Central memory CD8-positive, alpha-beta T cell (primary cell): ENCODE data around the gene SCLT1.

ENCODE experiments used
- ATAC-seq: fragments of 150-1000 bp; cut with Tn5 transposase; replicated peaks from 2 replicates; pipeline ENCODE4 v1.10.0; 2022; ENCODE audit warnings: mild to moderate bottlenecking, moderate FRiP score, moderate number of reproducible peaks; ENCODE audit not compliant: poor library complexity, severe bottlenecking; ENCODE audit errors: extremely low read depth
- DNase-seq, 2 donors: peaks; one replicate each; pipeline ENCODE4 v3.0.0; 2021; ENCODE audit warnings: low spot score in 2 of 2
- H3K27ac Mint-ChIP-seq: one replicate; pipeline ENCODE4 v1.8.0; 2022; ENCODE audit warnings: low read depth, mild to moderate bottlenecking, moderate library complexity, mixed read lengths
- H3K27me3 Mint-ChIP-seq: one replicate; pipeline ENCODE4 v1.8.0; 2022; ENCODE audit warnings: mixed read lengths
- H3K36me3 Mint-ChIP-seq: one replicate; pipeline ENCODE4 v1.8.0; 2022; ENCODE audit warnings: mild to moderate bottlenecking, moderate library complexity, mixed read lengths; ENCODE audit not compliant: insufficient read depth
- H3K4me1 Mint-ChIP-seq: one replicate; pipeline ENCODE4 v1.8.0; 2022; ENCODE audit warnings: mixed read lengths
- H3K4me3 Mint-ChIP-seq: one replicate; pipeline ENCODE4 v1.8.0; 2022; ENCODE audit warnings: mild to moderate bottlenecking, moderate library complexity, mixed read lengths
- H3K9me3 Mint-ChIP-seq: one replicate; pipeline ENCODE4 v1.8.0; 2022; ENCODE audit warnings: mixed read lengths

The SCLT1 gene

GRCh38 chr4:128942607-128943006 is 150.7 kb downstream of the SCLT1 start:
- no peak overlapping the region for H3K27ac Mint-ChIP-seq
- H3K36me3 Mint-ChIP-seq = peaks cover 8% of the 10 kb centered on the region
- no peaks in the 10 kb centered on the region for H3K9me3 Mint-ChIP-seq
- H3K4me1 Mint-ChIP-seq = no peaks in the 10 kb centered on the region
- DNase-seq = no peak
- no peaks in the 10 kb centered on the region for H3K27me3 Mint-ChIP-seq
- ATAC-seq = no peak
- H3K4me3 Mint-ChIP-seq = no peak overlapping the region

GRCh38 chr4:128940971-128941370 is 152.4 kb downstream of the SCLT1 start:
- no peaks in the 10 kb centered on the region for H3K27me3 Mint-ChIP-seq
- DNase-seq (no peak), ATAC-seq (no peak)
- no peak overlapping the region for H3K27ac Mint-ChIP-seq
- no peaks in the 10 kb centered on the region for H3K4me1 Mint-ChIP-seq
- H3K9me3 Mint-ChIP-seq = no peaks in the 10 kb centered on the region
- H3K36me3 Mint-ChIP-seq = peaks cover 3% of the 10 kb centered on the region
- H3K4me3 Mint-ChIP-seq = no peak overlapping the region

GRCh38 chr4:128930051-128930450 is 163.3 kb downstream of the SCLT1 start:
- H3K27ac Mint-ChIP-seq = no peak overlapping the region
- H3K36me3 Mint-ChIP-seq = no peaks in the 10 kb centered on the region
- H3K4me1 Mint-ChIP-seq = peaks cover 6% of the 10 kb centered on the region
- ATAC-seq (no peak), DNase-seq (no peak)
- no peaks in the 10 kb centered on the region for H3K27me3 Mint-ChIP-seq
- no peaks in the 10 kb centered on the region for H3K9me3 Mint-ChIP-seq
- H3K4me3 Mint-ChIP-seq = no peak overlapping the region

GRCh38 chr4:128924951-128925350 is 168.4 kb downstream of the SCLT1 start:
- H3K36me3 Mint-ChIP-seq = peaks cover 3% of the 10 kb centered on the region
- no peaks in the 10 kb centered on the region for H3K9me3 Mint-ChIP-seq
- ATAC-seq (no peak), DNase-seq (no peak)
- H3K4me3 Mint-ChIP-seq = no peak overlapping the region
- H3K4me1 Mint-ChIP-seq = peaks cover 7% of the 10 kb centered on the region
- H3K27ac Mint-ChIP-seq = peak overlapping the region; percentile 39
- H3K27me3 Mint-ChIP-seq = no peaks in the 10 kb centered on the region

- ATAC-seq (no peak), DNase-seq (no peak)
- H3K36me3 Mint-ChIP-seq = peaks cover 3% of the 10 kb centered on the region
- H3K4me1 Mint-ChIP-seq = peaks cover 37% of the 10 kb centered on the region
- no peaks in the 10 kb centered on the region for H3K9me3 Mint-ChIP-seq
- H3K27me3 Mint-ChIP-seq = no peaks in the 10 kb centered on the region
- no peak overlapping the region for H3K27ac Mint-ChIP-seq
- no peak overlapping the region for H3K4me3 Mint-ChIP-seq
Observed at GRCh38 chr4:128921954-128922353, 171.4 kb downstream of the SCLT1 start.

GRCh38 chr4:128917781-128918180 is 175.6 kb downstream of the SCLT1 start:
- Mint-ChIP-seq H3K9me3 (no peaks in the 10 kb centered on the region), H3K36me3 (no peaks in the 10 kb centered on the region), H3K4me3 (peak overlapping the region; percentile 0), H3K4me1 (peaks cover 52% of the 10 kb centered on the region), H3K27me3 (no peaks in the 10 kb centered on the region), H3K27ac (peak overlapping the region; percentile 70)
- ATAC-seq (peak; percentile 65), DNase-seq (no peak)

- no peaks in the 10 kb centered on the region for H3K36me3 Mint-ChIP-seq
- H3K4me3 Mint-ChIP-seq = no peak overlapping the region
- ATAC-seq (peak; percentile 69), DNase-seq (peak in 1 of 2 donors; percentile 11)
- H3K4me1 Mint-ChIP-seq = peaks cover 52% of the 10 kb centered on the region
- H3K27ac Mint-ChIP-seq = peak overlapping the region; percentile 70
- no peaks in the 10 kb centered on the region for H3K9me3 Mint-ChIP-seq
- H3K27me3 Mint-ChIP-seq = no peaks in the 10 kb centered on the region
Observed at GRCh38 chr4:128916832-128917231, 176.5 kb downstream of the SCLT1 start.

- DNase-seq (no peak), ATAC-seq (no peak)
- Mint-ChIP-seq H3K9me3 (no peaks in the 10 kb centered on the region), H3K36me3 (no peaks in the 10 kb centered on the region), H3K4me3 (no peak overlapping the region), H3K4me1 (peaks cover 49% of the 10 kb centered on the region), H3K27ac (no peak overlapping the region), H3K27me3 (no peaks in the 10 kb centered on the region)
Observed at GRCh38 chr4:128915544-128915943, 177.8 kb downstream of the SCLT1 start.

- no peaks in the 10 kb centered on the region for H3K9me3 Mint-ChIP-seq
- H3K36me3 Mint-ChIP-seq = no peaks in the 10 kb centered on the region
- H3K4me1 Mint-ChIP-seq = peaks cover 28% of the 10 kb centered on the region
- ATAC-seq (no peak), DNase-seq (no peak)
- no peaks in the 10 kb centered on the region for H3K27me3 Mint-ChIP-seq
- H3K4me3 Mint-ChIP-seq = no peak overlapping the region
- H3K27ac Mint-ChIP-seq = no peak overlapping the region
Observed at GRCh38 chr4:128913228-128913627, 180.1 kb downstream of the SCLT1 start.

GRCh38 chr4:128908735-128909134 is 184.6 kb downstream of the SCLT1 start:
- no peak overlapping the region for H3K27ac Mint-ChIP-seq
- no peaks in the 10 kb centered on the region for H3K9me3 Mint-ChIP-seq
- ATAC-seq (no peak), DNase-seq (no peak)
- no peak overlapping the region for H3K4me3 Mint-ChIP-seq
- H3K36me3 Mint-ChIP-seq = no peaks in the 10 kb centered on the region
- no peaks in the 10 kb centered on the region for H3K27me3 Mint-ChIP-seq
- H3K4me1 Mint-ChIP-seq = peaks cover 6% of the 10 kb centered on the region

GRCh38 chr4:128907981-128908380 is 185.4 kb downstream of the SCLT1 start:
- DNase-seq (no peak), ATAC-seq (no peak)
- no peaks in the 10 kb centered on the region for H3K9me3 Mint-ChIP-seq
- H3K36me3 Mint-ChIP-seq = no peaks in the 10 kb centered on the region
- no peak overlapping the region for H3K27ac Mint-ChIP-seq
- no peak overlapping the region for H3K4me3 Mint-ChIP-seq
- H3K4me1 Mint-ChIP-seq = peaks cover under 1% of the 10 kb centered on the region
- H3K27me3 Mint-ChIP-seq = no peaks in the 10 kb centered on the region

- ATAC-seq (no peak), DNase-seq (no peak)
- peaks cover 2% of the 10 kb centered on the region for H3K36me3 Mint-ChIP-seq
- H3K4me1 Mint-ChIP-seq = no peaks in the 10 kb centered on the region
- no peaks in the 10 kb centered on the region for H3K9me3 Mint-ChIP-seq
- H3K27me3 Mint-ChIP-seq = no peaks in the 10 kb centered on the region
- no peak overlapping the region for H3K4me3 Mint-ChIP-seq
- no peak overlapping the region for H3K27ac Mint-ChIP-seq
Observed at GRCh38 chr4:128906581-128906980, 186.8 kb downstream of the SCLT1 start.

- DNase-seq = no peak
- H3K27me3 Mint-ChIP-seq = no peaks in the 10 kb centered on the region
- H3K36me3 Mint-ChIP-seq = peaks cover 2% of the 10 kb centered on the region
- no peaks in the 10 kb centered on the region for H3K4me1 Mint-ChIP-seq
- no peak for ATAC-seq
- no peak overlapping the region for H3K27ac Mint-ChIP-seq
- H3K4me3 Mint-ChIP-seq = no peak overlapping the region
- no peaks in the 10 kb centered on the region for H3K9me3 Mint-ChIP-seq
Observed at GRCh38 chr4:128904821-128905220, 188.5 kb downstream of the SCLT1 start.

- Mint-ChIP-seq H3K4me3 (no peak overlapping the region), H3K4me1 (no peaks in the 10 kb centered on the region), H3K36me3 (peaks cover 6% of the 10 kb centered on the region), H3K27ac (no peak overlapping the region), H3K9me3 (no peaks in the 10 kb centered on the region), H3K27me3 (no peaks in the 10 kb centered on the region)
- no peak for DNase-seq
- ATAC-seq = no peak
Observed at GRCh38 chr4:128880662-128881061, 212.7 kb downstream of the SCLT1 start.
